ENCODE measurements around the gene VAPA.

- TF ChIP-seq CTCF (IDR thresholded peaks at IDR 0.05) (no peak), POLR2A (IDR thresholded peaks at IDR 0.05) (no peak)
Measured at GRCh38 chr18:9871244-9871746, 42.5 kb upstream of the VAPA start.

Data from lower leg skin (tissue), 3 donors.